GM18870 (cell line): ENCODE data around the gene IL22.

Experiments
- ATAC-seq: cut with Tn5 transposase; IDR thresholded peaks from one replicate; pipeline ENCODE4 v1.9.1; 2021; ENCODE audit warnings: moderate library complexity; ENCODE audit not compliant: unreplicated experiment

IL22 gene

GRCh38 chr12:68253504-68253903 lies at the start of gene IL22:
Gene IL22 (minus strand): TSS chr12:68253604. CDS start chr12:68253448, 156 bp downstream.
- ATAC-seq, result no peak

GRCh38 chr12:68297929-68298328 lies 44.5 kb upstream of the IL22 start:
- no peak for ATAC-seq

DNA sequence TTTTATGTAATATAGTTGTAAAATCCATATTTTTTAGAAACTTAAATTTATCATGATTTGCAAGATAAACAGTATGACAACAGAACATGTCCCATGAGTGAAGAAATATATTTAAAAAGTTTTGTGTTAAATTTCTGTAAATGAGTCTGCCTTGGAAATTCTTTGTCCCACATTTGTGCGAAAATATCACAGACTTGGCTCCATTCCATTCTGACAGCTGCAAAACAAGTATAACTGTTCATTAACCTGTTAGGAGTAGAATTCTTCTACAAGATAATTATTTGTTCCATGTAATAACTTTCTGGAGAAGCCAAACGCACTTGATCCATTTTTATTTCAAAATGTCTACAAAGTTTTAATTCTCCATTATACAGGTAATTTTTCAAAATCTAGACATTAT lies 40.8 kb upstream of the IL22 start:
- ATAC-seq, result no peak

DNA sequence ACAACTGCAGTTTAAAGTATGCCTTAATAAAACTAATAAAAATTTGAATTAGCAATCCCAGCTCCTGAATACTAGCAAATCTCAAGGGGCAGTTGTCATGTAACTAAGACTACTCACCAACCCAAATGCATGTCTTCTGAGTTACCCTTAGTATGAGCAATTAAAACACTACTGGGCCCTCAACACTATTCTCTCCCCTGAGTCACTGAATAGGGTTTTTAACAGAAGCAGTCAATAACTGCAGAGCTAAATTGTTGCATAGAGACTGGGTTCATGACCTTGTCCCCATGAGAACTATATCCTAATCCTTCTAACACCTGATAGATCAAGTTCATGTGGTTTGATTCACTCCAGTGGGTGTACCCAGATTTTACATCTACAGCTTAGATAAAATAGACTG lies 39.9 kb upstream of the IL22 start:
- no peak for ATAC-seq

DNA sequence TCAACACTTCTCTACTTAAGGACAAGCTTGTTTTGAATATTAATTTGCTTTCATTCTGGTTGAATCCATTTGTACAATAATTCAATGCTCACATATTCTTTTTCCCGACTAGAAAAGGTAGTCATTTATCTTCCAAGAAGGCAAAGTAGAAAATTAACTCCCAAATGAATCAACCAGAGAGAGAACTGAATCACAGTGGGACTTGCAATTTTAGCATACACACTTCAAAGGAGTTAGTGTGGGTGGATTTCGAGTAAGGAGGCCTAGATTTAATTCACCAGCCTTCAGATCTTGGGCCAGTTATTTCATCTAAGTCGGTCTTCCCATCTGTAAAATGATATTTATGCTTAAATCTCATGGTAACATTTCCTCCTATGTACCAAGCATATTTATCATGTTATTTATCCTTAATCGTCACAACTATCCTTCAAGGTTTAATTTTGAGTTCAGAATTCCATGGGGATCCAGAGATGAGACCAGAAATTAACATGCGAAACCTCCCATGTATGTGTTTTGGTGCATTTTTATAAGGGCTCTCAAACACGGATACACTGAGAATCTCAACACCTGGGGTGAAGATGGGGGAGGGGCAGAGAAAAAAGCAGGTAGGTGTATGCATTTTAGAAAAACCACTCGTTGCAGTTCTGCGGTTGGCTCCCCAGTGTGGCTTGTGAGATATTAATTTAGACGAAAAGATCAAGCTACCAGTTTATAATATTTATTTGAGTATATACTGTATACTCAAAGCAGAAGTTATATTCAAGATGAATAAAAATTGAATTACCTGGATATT lies 38.9 kb upstream of the IL22 start:
- no peak for ATAC-seq

- no peak for ATAC-seq
Measured at GRCh38 chr12:68291396-68292036, 38.1 kb upstream of the IL22 start.

- ATAC-seq, result peak; percentile 99
Measured at GRCh38 chr12:68290126-68290525, 36.7 kb upstream of the IL22 start.

DNA sequence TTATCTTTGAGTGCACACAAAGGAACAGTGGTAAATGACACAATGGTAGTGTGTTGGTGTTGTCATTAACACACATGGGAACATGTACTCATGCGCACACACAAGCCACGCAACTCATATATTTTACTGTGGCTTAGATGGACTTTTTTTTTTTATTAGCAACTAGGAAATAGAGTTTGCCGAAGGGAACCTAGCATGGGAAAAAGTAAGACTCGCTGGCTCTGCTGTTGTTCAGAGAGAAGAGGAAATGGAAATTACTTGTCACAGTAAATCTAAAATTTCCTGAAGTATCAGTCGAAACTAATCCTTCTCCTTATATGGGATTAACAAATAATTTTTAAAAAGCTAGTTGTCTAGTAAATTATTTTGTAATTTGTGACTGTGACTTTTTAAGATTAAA lies 33.7 kb upstream of the IL22 start:
- ATAC-seq, result no peak

DNA sequence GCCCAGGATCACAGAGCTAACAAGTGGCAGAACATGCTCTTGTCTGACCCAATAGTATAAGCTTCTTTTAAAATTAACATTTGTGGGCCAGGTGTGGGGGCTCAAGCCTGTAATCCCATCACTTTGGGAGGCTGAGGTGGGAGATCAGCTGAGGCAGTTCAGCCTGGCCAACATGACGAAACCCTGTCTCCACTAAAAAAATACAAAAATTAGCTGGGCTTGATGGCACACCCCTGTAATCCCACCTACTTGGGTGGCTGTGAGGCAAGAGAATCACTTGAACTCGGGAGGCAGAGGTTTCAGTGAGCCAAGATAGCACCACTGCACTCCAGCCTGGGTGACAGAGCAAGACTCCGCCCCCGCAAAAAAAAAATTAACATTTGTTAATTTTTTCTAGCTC lies 33.0 kb upstream of the IL22 start:
- ATAC-seq, result no peak

GRCh38 chr12:68285541-68285940 lies 32.1 kb upstream of the IL22 start:
- ATAC-seq, result no peak

DNA sequence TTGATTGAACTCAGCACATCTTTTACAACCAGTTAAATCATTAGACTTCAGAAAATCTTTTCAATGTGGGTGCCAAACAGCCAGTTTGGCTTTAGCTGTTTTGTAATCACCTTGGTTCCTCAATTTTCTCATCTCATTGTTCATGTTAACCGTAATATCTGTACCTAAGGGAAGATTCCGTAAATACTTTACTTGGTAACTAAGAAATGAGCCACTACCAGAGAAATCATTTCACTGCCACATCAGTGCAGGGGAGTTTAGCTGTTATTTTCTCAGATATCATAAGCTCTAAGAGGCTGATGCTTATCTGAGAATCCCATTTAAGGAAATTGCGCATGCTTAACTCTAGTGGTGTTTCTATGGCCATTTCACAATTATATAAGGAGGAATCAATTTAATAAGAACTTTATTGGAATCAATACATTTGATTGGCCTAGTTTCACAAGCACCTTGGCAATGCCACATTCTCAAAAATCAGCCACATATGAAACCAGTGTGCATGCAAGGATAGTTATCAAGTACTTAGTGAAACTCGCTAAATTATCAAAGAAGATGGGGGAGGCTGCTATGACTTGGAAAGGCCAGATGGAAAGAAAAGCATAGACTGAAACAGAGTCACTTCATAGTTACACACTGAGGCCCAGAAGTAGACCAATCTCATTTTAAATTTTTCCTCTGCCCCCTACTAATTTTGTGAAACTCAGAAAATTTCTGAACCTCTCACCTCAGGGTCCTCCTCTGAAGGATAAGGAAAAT lies 28.1 kb upstream of the IL22 start:
- ATAC-seq, result no peak

DNA sequence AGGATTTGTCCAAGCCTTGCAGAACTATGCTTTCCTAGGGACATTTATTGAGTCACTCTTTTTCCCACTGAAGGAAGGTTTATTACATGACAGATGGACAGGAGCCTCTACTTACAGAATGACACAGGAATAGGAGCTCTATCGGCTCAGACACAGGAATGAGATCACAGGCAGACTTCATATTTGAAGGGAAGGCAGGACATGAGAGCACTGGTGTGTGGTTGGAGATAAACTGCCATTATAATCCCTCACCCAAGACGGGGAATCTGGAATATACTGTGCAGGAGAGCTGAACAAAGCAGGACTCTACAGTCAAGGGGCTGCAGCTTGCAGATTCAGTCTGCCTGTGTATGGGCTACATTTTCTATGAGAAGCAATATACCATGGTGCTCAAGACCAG lies 26.8 kb upstream of the IL22 start:
- no peak for ATAC-seq

GRCh38 chr12:68279227-68280054 lies 26.0 kb upstream of the IL22 start:
- no peak for ATAC-seq

DNA sequence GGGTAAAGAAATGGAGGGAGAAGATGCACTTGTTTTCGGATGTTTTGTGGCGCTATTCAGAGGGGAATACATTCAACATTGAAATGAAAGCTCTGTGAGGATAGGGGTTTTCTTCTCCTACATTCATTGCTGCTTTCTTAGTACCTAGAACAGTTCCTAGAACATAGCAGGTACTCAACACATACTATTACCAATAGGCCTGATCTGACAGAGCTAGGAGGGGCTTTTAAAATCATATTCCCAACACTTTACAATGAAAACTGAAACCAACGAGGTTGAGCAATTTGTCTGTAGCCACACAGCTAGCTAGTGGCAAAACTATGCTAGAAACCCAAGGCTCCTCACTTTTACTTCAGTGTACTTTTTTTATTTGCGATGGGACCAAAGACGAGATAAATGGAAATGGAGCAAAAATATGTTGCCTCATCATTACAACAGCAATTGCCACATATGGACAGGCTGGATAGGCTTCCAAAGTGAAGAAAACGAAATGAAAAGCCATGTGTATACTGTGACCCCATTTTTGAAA lies 23.1 kb upstream of the IL22 start:
- no peak for ATAC-seq

GRCh38 chr12:68272732-68273131 lies 19.3 kb upstream of the IL22 start:
- ATAC-seq, result no peak

GRCh38 chr12:68271346-68271745 lies 17.9 kb upstream of the IL22 start:
- no peak for ATAC-seq

DNA sequence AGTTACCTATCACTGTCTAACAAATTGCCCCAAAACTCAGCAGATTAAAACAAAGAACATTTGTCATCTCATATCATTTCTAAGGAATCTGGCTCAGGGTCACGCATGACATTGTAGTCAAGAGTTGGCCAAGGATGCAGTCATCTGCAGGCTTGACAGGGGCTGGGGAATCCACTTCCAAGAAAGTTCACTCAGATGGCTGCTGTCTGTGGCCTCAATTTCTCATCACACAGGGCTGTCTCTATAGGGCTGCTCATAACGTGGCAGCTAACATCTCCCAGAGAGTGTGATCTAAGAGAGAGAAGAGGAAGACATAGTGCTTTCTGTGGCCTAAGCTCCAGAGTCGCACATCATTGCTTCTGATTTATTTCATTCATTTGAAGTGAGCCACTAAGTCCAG lies 17.0 kb upstream of the IL22 start:
- no peak for ATAC-seq

DNA sequence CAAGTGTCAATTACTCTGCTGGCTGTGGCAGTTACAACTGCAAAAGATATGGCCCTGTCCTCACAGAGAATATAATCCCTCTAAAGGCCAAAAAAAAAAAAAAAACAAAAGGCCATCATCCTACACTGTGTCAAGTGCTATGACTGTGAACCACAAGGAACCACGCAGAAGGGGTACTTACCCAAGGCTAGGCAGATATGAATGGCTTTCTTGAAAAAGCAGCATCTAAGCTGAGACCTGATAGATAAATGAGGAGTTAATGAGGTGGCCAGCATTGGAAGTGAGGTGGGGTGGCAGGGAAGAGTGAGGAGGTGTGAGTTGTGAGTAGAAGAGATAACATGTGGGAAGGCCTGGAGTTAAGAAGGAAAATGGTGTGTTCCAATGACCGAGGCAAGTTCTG lies 16.4 kb upstream of the IL22 start:
- ATAC-seq, result no peak

GRCh38 chr12:68268967-68269366 lies 15.6 kb upstream of the IL22 start:
- ATAC-seq, result no peak

- no peak for ATAC-seq
Measured at GRCh38 chr12:68267892-68268396, 14.5 kb upstream of the IL22 start.

- no peak for ATAC-seq
Measured at GRCh38 chr12:68264857-68265256, 11.5 kb upstream of the IL22 start.
